SKM-1 (cell line): ENCODE measurements around the gene KICS2.

Experiments
- DNase-seq: peaks from one replicate; lab custom pipeline; 2025; ENCODE audit not compliant: unreplicated experiment; lab: John Stamatoyannopoulos, UW

The KICS2 gene

DNA sequence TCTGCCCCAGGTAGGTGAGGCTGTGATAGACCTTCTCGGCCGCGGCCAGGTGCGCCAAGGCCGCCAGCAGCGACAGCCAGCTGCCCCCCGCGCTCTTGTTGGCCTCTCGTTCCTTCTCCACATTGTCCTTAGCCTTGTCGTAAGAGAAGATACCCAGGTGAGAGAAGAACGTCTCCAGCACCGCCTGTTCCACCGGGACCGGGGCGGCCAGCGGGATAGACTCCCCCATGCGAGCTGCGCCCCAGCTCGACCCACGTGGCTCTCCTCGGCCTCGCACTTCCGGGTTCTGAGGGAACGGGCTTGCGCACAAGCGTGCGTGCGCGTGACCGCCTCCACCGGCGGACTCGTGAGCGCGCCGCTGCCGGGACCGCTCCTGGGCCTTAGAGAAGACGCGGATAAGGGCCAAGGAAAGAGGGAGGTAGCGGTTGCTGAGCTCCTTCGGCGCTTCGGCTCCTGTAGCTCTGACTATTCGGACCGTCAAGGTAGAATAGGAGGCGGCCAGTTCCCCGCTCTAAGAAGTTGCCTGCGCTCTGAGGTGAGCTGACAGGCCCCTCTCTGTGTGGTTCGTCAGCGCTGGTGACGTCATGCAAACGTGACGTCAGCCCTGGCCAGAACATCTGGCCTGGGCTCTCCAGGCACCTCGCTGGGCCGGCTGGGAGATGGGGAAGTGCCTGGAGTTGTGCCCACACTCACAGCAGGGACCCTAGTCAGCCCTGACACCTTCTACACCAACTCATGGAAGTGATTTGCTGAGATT lies at the start of gene KICS2:
Gene KICS2 (minus strand): TSS at position 288 of the 757 bp plus-strand sequence. CDS start 59 bp downstream, at position 229.
- peak; percentile 27 for DNase-seq

DNA sequence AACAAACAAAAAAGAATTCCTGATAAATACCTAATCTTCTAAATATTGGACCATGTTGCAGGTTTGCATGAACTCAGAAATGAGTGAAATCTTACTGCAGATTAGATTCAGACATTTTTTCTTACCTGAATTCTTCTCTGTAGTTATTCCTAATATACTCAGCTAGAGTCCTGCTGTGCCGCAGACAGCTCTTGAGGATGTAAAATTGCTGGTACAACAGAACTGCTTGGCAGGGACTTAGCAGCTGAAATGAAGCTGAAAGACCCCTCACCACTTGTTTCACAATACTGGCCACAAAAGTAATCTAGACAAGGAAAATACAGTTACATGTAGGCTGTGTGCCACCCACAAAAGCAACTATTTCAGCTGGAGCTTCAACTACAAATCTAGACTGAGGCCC lies 48.3 kb upstream of the KICS2 start:
- DNase-seq, result no peak

DNA sequence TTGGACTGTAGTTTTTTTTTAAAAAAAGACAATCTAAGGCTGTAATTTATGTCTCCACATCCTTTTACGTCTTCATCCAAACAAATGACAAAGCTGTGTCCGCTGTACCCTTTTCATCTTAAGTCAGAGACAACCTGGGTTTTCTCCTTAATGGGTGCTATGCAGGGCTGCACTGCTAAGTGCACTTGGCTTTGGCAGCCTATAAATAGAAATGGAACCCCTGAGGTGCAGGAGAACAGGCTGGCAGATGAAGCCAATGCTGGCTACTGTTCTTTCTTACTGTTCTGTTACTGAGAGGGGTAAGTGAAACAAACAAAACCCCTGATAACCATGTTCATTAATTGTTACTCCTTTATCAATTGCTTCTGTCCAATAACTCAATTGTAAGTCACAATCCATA lies 47.1 kb upstream of the KICS2 start:
- DNase-seq, result no peak

DNA sequence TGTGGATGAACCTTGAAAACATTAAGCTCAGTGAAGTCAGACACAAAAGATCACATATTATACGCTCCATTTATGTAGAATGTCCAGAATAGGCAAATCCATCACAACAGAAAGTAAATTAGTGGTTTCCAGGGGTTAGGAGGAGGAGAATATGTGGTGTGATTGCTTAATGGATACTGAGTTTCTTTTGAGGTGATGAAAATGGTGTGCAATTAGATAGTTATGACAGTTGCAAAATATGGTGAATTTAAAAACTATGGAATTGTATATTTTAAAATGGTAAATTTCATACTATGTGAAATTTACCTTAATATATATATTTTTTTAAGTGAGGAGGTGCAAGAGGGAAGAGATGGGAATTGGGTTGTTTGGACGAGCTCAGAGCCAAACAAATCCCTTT lies 46.3 kb upstream of the KICS2 start:
- DNase-seq, result no peak

DNA sequence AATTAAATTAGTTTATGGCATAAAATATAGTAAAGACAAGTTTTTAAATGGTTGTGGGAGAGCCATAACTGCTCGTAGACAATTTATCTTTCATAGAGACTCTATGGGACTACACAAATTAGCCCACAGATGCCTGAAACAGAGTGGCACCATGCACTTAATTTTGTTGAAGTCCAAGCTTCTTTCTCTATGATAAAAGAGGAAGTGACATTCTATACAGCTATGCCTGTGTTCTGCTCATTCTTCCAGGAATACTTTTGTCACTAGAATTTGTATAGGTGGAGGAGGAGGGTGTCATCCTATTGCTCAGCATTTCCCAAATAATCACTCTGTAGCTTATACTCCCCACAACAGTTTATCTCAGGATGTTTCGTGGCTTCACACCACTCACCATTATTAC lies 43.7 kb upstream of the KICS2 start:
- no peak for DNase-seq

DNA sequence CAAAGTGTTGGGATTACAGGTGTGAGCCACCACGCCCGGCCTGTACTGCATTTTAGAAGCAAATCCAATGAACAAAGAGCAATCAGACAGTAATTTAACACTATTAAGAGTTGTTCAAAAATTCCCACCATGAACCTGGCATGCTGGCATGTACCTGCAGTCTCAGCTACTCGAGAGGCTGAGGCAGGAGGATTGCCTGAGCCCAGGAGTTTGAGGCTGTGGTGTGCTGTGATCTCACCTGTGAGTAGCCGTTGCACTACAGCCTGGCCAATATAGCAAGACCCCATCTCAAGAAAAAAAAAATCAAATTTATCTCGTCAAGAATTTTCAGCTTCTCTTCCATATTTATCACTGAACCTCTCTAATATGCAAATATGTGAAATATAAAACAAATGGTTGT lies 39.7 kb upstream of the KICS2 start:
- no peak for DNase-seq

DNA sequence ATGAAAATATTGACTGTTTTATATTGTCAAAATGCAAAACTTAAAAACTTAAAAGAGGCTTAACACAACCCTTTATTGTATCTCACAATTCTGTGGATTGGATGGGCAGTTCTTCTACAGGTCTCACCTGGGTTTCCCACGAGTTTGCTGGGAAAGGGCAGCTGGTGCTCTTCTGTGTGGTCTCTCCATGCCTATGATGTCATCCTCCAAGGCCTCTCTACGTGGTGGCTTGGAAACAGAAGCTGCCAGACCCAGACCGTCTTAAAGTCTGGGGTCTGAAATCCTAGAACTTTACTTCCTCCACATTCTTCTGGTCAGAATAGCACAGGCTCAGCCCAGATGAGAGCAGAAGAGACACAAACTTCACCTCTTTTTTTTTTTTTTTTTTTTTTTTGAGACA lies 36.5 kb upstream of the KICS2 start:
- DNase-seq, result no peak

DNA sequence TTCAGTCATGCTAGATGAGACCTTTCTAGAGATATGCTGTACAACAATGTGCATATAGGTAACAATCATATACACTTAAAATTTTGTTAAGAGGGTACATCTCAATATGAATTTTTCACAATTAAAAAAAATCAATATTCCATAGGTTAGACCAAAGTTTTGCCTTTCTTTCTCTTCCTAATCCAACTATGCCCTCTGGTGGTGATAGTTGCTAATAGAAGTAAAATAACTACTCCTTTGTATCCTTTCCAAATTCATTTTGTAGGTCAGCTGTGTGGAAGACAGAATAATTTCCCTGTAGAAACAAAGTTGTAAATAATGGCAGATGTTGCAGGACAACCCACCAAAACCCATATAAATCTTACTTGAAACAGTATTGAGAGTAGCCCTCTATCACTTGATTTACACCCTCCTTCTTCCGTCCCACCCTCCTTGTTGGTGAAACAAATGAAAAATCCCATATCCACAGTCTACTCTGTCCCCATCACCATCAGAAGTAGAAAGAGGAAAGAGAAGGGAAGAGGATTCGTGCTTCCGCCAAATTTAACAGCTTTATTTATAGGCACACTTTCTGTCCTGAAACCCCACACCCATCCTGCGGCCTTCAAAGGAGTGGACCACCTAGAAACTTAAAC lies 34.2 kb upstream of the KICS2 start:
- DNase-seq, result no peak

DNA sequence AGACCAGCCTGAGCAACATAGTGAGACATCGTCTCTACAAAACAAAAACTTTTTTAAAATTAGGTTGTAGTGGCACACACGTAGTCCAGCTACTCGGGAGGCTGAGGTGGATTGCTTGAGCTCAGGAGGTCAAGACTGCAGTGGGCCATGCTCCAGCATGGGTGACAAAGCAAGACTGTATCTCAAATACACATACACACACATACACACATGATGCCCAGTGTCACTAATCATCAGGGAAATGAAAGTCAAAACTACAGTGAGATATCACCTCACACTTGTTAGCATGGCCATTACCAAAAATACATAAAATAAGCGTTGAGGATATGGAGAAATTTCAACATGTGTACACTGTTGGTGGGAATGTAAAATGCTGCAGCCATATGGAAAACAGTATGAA lies 33.2 kb upstream of the KICS2 start:
- DNase-seq, result no peak

DNA sequence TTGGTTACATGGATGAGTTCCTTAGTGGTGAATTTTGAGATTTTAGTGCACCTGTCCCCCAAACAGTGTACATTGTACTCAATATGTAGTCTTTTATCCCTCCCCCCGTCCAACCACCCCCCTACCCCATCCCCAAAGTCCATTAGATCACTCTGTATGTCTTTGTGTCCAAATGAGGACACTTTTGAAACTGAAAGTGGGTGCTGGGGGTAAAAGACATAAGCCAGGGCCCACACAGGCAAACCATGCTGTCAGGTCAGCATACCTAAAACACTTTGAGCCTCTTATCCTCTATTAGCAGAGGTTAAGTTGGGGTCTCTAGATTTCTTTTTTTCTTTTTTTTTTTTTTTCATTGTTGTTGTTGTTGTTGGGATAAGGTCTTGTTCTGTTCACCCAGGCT lies 31.3 kb upstream of the KICS2 start:
- DNase-seq, result no peak

DNA sequence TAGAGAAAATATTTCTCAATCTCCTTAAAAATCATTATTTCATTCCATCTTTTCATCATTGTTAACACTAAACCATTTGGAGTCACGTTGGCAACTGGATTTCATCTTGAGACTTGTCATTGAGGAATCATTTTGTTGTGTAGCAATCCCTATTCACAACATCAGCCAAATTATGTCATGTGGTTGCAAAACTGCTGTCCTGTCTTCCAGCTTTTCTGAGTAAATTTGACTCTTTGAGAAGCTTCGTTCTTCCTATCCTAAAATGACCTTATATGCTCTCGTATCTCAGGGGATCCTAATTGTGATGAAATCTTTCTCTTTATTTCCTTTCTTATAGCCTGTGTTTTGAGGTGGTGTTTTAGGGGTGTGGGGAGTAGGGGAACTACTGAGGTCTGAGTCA lies 30.6 kb upstream of the KICS2 start:
- DNase-seq, result no peak

DNA sequence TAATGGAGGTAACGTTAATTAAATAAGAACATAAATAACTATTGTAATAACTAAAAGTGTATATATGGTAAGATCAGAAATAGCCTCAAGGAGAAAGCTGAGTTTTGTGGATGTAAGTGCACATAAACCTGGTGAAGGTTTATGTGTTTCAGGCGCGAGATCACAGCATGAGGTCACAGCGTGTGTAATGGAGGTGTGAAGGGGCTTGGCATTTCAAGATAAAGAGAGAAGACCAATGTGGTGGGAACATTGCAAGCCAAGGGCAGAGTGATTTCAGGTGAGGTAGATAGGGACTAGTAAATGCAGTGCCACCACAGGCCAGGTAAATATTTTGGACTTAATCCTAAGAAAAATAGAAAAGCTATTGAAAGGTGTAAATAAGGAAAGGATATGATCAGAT lies 21.7 kb upstream of the KICS2 start:
- DNase-seq, result no peak

DNA sequence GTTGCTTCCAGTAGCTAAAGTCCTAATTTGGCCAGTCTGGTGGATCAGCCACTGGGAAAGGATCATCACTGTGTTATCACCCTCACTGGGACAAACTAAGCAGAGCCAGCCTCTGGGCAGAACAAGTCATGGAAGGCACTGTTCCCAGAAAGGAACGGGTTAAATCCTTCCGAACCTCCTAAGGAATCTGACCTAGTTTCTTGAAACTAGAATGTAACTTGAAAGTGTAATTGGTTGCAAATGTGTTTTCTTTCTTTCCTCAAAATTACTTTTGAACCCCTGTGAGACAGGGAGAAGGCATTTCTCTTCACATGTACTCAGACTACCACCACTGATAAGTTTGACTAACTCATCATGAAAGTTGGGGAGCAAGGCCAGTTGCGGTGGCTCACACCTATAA lies 18.7 kb upstream of the KICS2 start:
- no peak for DNase-seq

DNA sequence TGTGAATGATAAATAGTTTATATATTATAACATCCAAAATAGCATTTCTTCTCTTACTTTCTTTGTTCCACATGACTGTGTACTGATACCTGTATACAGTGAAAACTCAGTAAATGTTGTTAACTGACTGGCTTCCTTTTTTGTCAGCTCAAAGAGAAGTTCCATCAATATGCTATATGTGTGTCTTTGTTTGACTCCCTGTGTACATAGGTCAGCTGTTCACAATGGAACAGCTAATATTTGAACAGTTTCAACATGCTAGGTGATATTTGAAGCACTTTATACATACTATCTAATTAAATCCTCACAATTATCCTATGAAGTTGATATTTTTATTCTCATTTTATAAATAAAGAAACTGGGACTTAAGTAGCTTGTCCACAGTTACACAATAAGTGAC lies 15.3 kb upstream of the KICS2 start:
- DNase-seq, result no peak

DNA sequence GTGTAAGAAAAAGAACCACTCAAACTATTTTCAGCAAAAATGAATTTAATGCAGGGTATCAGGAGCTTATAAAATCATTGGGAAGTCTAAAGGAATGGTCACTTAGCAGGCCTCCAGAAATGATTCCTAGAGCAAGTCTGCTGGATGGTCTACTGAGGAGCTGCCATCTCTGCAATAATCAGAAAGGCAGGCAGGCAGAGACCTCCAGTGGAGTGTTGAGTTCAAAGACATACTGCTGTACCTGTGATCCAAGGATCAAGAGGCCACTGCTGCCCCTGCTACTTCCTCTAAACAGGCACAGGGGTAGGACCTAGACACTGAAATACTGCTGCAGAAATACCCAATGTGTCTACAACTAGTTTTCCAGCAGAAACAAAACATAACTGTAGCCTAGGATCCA lies 14.5 kb upstream of the KICS2 start:
- no peak for DNase-seq

DNA sequence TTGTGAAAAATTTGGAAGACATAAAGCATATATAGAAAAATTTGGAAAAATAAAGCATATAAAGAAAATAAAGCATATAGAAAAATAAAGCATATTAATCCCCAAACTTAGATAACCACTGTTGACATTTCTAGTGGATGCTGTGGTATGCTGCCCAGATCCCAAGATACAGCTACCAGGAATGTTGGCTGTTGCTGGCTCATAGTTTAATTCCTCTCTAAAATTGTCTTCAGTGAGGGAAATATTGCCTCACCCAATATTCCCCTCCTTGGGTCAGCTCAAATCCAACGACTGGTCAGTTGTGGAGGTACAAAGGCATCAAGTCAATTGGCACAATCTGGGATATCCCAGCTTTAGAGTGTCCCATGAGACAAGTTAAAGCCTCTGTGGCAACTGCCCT lies 10.1 kb upstream of the KICS2 start:
- DNase-seq, result no peak

DNA sequence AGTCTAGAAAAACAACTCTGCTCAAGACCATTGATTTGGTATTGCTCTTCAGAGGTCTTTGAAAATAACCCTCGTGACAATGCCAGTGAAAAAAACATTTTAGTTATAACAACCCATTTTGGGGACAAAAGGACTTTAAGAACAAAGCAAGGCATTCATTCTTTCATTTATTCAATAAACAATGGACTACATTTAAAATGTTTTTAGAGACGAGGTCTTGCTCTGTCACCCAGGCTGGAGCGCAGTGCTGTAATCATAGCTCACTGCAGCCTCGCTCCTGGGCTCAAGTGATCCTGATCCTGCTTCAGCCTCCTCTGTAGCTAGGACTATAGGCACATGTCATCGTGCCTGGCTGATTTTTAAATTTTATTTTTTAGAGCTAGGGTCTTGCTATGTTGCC lies 7.7 kb upstream of the KICS2 start:
- no peak for DNase-seq

DNA sequence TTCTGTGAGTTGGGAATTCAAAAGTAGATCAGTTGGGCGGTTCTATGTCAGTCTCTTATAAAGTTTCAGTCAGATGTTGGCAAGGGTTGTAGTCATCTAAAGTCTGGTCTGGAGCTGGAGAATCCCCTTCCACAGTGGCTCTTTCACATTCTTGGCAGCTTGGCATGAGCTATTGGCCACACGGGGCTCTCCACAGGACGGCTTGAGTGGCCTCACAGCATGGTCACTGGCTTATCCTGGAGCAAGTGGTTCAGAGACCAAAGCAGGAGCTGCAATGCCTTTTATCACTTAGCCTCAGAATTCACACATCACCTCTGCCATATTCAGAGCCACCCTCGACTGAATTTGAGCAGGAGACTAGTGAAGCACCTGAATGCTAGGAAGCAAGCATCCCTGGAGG lies 7.1 kb upstream of the KICS2 start:
- no peak for DNase-seq

DNA sequence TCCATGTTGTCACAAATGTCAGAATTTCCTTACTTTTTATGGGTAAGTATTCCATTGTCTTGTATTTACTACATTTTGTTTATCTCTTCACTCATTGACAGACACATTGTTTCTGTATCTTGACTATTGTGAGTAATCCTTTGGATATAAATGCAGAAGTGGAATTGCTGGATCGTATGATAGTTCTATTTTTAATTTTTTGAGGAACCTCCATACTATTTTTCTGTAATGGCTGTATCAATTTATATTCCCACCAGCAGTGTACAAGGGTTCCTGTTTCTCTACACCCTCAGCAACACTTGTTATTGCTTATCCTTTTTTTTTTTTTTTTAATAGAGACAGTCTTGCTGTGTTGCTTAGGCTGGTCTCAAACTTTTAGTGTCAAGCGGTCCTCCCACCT lies 3.5 kb upstream of the KICS2 start:
- no peak for DNase-seq

DNA sequence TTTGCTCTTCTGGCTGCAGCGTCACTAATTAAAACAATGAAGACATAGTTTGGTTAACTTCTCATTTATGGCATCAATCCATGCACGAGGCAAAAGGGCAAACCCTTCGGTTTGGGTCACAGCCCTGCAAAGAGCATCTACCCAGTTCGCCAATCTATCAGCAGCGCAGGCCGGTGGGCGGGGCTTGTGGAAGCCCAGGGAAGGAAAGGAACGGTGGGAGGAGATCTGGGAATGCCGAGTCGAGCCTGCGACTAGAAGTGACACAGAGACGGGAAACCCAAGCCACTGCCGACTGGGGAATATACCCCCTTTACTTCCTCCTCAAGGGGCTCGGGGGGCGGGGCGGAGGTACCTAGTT lies 466 bp downstream of the KICS2 start:
- DNase-seq, result no peak

DNA sequence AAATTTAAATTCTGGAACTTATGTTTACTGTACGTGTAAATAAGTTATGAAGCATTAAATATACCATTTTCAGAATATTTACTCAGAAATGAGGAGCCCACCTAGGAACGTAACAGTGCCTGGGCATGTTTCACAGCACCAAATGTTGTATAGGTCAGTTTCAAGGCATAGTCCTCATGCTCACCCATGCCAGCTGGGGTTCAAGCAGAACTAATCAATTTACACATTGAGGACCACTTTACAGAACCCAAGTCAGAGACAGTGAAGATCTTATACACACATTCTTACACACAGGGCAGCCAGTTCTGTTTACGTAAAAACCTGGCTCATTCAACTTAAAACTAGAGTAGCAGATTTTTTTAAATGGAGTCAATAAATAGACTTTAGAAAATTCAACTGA lies 2.0 kb downstream of the KICS2 start:
- no peak for DNase-seq

DNA sequence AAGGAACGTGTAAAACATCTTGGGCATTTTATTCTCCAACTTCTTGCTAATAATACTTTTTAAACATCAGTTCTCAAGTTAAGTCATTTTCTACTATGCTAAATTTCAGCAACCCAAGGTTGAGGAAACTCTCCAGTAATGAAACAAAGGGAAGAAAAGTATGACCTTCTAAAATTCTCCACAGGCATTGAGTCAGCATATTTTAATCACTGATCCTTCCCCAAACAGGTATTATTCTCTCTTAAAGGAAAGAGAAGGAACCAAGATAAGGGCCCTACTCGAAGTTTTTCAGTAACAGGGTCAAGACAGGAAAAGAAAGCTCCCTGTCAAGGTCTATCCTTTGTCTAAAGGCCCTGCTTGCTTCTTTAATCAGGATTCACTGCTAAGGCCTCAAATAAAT lies 3.0 kb downstream of the KICS2 start:
- DNase-seq, result no peak

DNA sequence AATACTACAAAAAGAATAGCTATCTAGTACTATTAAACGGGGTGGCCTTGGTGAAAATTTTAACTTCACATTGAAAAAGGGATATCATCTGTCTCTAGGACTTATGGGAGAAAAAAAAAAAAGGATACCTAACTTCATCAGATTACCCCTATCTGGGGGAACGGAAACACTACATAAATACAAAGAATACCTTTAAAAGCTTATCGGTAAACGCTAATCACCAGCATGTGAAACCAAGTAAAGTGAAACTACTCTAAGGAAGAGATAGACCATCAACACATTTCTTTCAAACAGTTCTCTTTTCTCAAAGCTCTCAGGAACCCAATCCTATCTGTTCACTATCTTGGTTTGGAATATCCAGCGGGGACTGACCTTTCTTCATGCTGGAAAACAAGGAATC lies 3.5 kb downstream of the KICS2 start:
- DNase-seq, result no peak
